Stimulated activated CD8-positive, alpha-beta memory T cell treated with anti-CD3 and anti-CD28 coated beads, Interleukin-15, amount 100 ng/mL, for 48 hours (primary cell): ENCODE data around the gene MRTFA.

ENCODE experiments used
- DNase-seq, 2 donors: peaks; one replicate each; pipeline ENCODE4 v3.0.0-alpha.2; 2020; ENCODE audit warnings: low read depth in 2 of 2

MRTFA gene

DNA sequence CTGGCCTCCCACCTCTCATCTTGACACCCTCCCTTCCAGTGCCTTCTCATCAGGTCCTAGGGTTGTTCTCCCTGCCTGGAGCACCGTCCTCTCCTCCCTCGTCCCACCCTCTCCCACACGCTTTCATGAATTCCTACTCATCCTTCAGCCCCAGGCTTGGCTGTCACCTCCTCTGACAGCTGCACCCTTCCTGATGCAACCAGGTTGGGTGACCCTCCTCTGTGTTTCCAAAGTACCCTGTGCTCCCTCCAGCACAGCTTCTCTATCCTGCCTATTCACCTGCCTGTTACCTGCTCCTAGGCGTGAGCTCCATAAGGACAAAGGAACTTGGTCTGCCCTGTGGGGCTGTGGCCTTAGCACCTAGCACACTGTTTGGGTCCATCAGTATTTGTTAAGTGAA lies 207.7 kb downstream of the MRTFA start:
- DNase-seq = no peak

DNA sequence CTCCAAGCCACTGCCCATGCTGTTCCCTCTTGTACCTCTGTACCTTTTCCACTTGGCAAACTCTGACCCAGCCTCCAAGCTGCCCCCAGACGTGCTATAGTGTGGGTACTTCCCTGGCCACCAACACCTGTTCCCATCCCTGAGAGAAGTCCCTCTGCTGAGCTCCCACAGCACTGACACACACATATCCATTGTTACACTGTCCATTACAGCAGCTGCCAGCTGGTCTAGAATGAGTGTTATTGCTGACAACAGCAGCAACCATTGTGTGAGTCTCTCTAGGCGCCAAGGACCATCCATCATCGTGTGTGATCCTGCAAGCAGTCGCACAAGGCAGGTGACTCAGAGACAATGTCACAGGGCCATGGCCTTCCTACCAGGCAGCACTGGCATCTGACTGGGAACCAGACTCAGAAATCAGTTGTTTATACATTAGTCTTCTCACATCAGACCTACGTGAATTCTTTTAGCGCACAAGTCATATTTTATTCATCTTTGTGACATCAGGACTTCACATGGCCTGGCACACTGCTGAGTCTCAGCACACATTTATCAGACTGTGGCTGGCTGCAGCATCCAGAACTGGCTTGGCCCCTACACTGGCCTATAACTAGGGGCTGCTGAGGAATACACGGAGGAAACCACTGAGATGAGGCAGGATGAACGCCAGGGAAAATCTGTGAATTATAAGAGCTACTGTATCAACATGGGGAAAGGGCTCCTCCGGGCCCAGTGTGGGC lies 209.8 kb downstream of the MRTFA start:
- DNase-seq = no peak

DNA sequence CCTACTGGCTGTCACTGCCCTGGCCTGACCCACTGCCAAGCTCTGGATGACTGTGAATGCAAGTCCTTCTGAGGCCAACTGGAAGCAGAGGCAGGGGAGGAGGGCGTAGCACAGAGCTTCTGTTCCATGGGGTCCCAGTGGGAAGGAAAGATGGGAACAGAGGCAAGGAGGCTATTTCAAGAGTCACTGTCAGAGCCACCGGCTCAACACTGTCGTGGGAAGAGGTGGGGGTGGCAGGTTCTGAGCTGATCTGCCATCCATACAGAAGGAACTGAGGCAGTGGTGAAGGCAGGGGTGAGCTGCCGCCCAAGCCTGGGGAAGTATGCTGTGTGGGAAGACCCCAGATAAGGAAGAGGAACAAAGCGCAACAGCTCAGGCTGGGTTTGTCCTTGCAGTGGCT lies 211.4 kb downstream of the MRTFA start:
- DNase-seq = no peak

DNA sequence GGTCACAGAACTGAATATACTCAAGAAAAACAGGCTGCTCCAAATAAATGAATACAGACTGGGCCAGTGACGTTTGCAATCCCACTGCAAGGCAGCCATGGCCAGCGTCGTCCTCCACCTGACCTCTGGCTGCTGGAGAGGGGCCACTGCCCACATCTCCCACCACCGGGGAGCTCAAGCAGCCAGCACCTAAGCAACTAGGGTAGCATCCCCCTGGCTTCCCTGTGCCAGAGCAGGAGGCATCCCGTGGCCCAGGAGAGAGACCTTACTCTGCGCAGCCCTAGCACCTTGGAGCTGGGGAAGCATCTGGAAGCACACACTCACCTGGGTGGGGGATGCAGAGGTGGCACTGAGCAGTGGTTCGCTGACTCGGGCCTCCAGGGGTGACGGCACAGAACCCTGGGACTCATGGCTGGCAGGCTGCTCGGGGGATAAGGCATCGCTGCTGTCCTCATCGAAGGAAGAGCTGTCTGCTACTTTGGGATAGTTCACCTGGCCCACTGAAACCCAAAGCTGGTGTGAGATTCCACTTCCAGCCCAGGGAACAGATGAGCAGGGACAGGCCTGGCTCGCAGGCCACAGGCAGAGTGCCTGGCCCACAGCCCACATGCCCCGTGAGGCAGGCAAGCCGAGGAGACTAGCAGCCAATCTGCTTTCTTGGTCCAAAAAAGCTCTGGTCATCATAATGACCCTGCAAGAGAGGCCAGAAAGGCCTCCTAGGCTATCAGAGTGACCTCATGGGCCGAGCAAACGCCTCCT lies 212.5 kb downstream of the MRTFA start:
- DNase-seq = no peak

DNA sequence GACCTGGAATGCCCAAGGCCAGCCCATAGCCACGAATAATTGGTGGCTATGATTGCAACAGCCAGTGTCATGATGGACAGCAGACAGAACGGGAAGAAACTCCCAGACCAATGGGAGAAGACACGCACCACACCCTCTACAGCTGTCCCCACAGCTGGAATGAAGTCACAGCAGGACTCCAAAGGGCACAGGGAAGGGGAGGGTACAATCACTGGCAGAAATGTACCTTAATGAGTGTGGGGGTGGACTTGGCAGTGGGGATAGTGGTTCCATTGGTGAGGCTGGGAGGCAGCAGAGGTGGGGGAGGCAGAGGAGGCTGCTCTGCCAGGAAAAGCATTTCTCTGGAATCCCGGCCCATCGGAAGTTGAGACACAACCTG lies 213.2 kb downstream of the MRTFA start:
- no peak for DNase-seq

DNA sequence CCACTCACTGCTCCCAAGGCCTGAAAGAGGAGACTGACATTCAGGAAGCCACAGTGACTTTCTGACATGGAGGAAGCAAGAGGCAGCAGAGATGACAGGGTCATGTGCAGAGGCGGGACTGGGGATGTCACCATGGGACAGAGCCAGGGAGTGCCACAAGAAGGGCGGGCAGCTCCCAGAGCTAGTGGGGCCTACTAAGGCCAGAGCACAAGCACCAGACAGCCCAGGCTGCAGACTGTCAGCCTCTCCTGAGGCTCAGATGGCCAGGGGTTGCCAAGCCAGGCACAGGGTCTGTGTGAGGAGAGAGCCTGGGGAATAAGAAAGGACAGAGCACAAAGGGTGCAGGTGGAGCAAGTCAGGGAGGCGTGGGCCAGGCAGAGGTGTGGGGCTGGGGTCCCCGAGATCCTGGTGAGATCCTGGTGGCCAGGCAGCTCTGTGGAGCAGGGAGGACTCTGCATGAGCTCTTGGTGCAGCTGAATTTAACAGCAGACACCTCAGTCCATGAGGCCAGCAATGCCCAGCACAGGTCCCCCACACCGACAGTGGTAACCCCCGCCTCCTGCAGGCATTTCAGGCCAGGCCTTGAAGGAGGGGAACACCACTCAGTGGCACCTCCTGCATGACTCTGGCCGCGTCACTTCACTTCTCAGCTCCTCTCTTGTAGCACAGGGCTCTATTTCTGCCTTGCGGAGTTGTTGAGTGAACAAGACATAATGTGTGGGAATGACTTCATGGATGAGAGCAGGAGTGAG lies 213.8 kb downstream of the MRTFA start:
- DNase-seq = no peak

DNA sequence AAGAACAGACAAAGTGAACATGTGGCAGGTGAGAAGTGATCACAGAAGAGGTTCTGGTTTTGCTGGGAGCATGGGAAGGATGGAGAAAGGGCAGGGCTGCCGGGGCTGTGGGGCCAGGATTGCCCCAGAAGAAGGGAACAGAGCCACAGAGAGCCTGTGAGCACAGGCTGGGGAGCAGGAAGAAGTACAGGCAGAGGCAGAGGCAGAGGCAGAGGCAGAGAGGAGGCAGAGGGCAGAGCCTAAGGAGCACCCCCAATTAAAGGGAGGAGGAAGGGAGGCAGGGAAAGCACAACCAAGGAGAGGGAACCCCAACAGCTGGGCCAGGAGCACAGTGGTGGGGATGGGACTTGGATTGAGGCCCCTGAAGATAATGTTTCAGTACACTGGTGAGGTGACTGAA lies 214.6 kb downstream of the MRTFA start:
- no peak for DNase-seq

DNA sequence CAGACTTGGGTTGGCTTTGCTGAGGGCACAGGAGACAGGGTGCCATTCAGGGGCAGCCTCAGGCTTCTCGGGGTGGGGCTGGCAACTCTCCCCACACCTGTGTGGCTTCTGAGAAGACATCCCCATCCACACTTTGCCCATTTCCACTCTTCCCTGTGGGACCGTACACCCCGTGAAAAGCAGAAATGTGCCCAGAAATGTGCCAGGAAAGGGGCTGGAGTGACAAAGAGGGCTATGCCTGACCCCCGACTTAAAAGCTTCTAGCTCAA lies 215.5 kb downstream of the MRTFA start:
- DNase-seq = no peak

DNA sequence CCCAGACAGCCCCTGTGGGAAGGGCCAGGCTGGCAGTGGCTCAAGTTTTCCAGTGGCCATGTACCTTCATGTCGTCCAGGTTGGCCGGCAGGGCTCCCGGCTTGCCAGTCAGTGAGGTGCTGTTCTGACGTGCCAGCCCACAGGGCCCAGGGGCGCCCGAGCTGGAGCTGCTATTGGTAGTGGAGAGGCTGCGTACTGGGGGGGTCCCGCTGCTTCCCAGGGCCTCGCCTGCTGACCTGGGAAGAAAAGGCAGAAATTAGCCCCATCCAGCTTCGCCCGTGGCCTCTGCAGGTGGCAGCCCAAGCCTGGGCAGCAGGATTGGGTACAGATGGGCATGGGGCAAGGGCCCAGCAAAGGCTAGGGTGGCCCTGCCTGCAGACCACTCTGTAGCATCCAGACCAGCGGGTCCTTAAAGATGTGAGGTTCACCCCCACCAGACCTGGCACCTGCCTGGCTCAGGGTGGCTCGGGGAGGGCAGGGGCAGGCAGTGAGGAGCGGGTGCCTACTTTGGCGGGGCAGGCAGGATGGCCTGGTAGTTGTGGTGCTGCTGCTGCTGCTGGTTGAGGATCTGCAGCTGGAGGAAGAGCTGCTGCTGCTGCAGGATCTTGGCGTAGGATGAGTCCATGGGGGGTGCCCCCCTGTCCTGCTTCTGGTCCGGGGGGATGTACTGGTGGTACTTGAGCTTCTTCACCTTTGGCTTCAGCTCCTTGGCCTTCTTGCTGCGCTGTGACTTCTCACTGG lies 216.0 kb downstream of the MRTFA start:
- no peak for DNase-seq

DNA sequence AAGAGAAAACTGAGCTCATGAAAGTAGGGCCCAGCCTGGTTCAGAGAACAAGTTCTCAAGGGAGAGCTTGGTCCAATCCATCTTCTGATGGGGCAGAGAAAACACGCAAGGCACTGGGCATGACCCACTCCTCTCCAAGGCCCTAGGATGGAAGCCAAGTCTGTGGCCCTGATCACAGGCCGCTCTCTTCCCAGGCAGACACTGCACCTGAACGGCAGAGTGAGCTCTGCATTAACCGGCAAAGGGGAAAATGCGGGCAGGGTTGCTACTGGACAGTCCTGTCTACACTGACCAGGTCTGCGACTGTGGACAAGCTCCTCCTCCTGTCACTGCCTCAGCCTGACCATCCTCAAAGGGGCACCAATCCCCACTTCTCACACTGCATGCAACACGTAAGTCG lies 216.8 kb downstream of the MRTFA start:
- no peak for DNase-seq

DNA sequence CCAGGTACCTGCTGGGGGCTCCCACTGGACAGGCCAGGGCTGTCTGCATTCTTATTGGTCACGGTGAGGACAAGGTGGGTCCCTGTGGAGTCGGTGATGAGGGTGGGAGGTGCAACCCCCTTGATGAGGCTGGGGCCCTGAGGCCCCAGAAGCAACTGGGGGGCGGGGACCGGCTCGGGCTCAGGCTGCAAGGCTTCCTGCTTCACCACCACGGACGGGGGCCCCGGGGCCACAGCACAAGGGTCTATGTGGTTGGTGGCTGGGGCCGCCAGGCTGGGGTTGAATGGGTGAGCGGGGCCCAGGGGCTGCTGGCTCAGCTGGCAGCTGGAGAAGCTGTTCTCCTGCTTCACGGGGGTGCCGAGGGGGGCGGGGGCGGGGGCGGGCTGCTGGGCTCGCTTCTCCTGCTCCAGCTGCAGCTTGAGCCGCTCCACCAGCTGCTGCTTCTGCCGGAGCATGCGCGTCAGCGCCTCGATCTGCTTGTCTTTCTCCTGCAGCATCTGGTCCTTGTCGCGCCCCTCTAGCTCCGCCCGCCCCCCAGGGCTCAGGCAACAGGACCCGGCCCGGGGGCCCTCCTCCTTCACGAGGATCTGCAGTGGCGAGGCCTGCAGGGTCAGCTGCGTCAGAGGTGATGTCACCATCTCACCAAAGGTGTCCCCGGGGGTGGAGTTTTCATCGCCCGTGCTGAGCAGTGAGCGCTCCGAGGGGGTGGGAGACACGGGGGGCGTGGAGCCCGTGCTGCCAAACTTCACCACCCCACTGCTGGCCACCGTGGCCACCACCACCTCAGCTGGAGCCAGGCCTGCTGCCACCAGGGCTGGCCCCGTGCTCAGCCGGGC lies 217.9 kb downstream of the MRTFA start:
- no peak for DNase-seq

DNA sequence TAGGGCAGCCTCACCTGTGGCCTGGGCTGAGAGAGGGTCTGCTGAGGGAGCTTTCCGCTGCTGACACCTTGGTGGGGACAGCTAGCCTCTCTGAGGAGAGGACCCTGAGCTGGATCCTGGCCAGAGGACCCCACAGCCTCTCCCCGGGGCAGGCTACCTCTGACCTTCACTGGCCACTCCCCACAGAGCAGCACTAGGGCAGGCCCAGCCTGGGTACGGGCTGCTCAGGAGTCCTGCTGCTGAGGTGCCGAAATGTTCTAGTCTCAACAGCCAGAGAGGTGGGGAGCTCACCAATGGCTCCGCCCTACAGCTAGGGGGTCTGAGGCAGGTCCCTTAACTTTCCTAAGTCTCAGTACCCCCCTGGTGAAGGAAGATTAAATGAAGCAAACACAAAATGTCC lies 218.6 kb downstream of the MRTFA start:
- no peak for DNase-seq

DNA sequence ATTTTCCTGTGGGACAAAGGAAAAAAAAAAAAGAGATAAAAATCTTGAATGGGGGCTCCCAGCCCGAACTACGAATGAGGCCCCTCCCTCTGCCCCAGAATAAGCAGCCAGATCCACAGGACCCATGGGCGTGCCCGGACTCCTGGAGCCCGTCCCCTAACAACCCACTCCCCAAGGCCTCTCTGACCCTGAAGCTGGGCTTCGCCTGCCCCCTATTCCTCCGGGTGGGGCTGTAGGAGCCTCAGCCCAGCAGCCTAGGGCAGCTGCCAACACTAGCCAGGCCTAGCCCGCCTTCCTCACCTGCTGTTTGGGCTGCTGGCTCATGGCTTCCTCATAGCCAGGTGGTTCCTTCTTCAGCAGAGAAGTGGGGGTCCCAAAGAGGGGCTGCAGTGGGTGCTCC lies 219.5 kb downstream of the MRTFA start:
- no peak for DNase-seq

DNA sequence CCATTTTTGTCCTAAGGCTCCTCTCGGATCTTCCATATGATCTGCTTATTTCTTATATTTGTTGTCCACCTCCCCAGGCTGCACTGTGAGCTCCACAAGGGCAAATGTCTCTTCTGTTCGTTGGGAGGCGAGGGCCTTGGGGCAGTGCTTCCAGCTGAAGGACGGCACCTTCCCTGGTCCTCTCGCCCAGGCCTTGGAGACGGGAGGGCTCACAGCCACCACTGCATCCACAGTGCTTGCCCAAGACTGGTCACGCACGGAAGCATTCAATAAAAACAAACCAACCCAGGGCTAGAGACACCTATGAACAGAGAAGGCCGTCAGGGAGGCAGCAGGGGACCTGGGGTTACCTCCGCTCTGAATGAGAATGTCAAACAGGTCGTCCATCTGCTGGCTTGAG lies 219.9 kb downstream of the MRTFA start:
- no peak for DNase-seq

DNA sequence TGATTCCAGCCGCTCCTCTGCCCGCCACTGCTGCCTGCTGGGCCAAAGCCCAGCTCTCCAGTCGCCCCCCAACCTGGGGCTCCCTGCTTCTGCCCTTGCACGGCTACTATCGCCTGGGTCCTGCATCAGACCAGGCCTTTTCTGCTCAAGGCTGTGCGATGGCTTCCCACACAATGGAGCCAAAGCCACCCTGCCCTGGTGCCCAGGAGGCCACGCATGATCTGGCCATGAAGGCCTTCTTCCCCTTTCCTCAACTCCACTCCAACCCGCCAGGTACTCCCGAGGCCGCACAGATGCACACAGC lies 220.3 kb downstream of the MRTFA start:
- DNase-seq = no peak

DNA sequence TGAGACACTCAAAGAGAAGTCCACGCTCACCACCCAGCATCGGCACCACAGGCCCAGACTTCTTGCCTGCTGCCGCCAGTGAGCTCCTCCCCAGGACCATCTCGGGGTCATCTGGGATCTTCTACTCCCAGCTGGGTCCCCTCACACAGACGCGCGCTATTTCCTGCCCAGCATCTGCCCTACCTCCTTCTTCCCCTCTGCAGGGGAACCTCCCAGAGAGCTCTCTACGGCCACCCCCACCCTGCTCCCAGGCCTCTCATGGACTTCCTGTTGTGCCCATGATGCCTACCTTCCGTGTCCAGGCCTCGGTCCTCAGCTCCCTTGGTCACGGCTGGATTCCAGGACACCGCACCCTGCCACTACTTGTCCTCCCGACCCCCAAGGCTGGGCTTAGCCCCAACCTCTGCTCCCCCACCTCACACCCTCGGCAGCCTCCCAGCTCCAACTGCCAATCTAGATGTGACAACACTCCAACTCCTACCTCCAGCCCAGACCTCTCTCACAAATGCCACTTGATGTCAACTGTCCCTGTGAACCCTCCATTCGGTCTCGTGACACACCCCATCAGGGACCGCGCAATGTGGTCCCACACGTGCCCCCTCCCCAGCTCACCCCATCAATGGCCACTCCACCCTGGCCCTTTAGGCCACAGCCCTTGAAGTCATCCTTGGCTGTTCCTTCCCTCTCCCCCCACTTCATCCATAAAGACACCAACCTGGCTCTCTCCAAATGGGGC lies 220.8 kb downstream of the MRTFA start:
- DNase-seq = no peak

DNA sequence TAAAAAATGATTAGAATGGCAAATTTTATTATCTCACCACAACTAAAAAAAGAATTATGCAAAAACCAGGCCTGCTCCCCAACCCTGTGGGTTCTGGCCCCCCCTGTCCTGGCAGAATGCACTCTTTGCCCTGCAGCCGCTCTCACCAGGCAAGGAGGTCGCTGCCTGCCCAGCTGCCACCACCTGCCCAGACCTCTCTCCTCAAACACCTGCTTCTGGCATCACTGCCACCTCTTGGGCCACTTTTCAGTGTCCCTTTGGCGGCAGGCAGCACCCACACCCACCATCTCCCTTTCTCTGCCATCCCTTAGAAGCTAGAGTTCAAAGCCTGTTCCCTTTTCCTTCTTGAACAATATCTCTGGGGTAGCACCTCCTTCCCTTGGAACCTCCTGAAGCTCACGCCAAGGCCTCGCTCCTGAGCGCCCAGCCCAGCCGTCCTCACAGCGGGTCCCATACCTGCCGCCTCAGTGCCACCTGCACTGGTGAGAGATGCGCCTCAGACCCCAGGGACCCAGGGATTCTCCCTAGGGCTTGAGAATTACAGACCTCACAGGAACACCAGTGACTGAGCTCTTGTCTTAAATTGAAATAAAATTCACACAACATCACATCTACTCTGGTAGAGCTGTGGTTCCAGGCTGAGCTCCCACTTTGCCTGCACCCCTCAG lies 221.5 kb downstream of the MRTFA start:
- no peak for DNase-seq

DNA sequence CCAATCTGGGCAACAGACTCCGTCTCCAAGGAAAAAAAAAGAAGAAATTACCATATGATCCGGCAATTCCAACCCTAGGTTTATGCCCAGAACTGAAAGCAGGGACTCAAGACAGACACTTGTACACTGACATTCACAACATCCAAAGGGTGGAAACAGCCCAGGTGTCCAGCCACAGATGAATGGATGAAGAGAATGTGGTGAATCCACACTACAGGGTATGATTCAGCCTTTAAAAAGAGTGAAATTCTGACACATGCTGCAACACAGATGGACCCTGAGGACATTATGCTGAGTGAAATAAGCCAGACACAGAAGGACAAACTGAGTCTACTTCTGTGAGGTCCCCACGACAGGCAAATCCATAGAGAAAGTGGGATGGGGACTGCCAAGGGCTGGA lies 222.2 kb downstream of the MRTFA start:
- DNase-seq = no peak

DNA sequence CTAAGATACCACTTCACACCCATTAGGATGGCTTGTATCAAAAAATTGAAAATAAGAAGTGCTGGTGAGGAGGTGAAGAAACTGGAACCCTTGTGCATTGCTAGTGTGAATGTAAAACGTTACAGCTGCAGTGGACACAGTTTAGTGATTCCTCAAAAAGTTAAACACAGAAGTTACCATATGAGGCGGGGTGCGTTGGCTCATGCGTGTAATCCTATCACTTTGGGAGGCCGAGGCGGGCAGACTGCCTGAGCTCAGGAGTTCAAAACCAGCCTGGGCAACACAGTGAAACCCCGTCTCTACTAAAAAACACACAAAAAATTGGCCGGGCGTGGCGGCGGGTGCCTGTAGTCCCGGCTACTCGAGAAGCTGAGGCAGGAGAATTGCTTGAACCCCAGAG lies 222.6 kb downstream of the MRTFA start:
- DNase-seq = no peak

DNA sequence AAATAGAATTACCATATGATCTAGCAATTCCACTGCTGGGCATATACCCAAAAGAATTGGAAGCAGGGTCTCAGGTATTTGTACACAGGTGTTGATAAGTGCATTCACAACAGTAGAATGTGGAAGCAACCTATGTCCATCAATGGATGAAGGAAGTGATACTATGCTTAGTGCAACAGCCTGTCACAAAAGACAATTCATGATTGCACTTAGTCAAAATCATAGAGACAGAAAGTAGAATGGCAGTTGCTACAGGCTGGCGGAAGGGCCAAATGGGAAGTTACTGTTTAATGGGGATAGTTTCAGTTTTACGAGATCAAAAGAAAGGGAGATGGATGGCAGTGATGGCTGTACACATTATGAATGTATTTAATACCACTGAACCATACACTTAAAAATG lies 224.1 kb downstream of the MRTFA start:
- DNase-seq = no peak

DNA sequence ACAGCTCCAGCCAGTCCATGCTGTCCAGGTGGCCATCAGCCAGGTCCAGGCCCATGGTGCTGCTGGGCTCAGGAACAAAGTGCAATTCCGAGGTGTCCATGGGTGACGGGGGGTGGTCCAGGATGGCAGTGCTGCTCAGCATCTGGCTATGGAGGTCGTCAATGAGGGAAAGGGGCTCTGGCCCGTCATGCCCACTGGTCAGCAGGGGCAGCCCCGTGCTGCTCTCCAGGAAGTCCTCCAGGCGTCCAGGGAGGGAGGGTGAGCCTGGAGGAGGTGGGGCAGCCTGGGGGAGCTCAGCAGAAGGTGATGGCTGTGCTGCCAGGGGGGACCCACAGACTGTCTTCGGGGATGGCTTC lies 225.0 kb downstream of the MRTFA start:
- DNase-seq = no peak
